Heart left ventricle (tissue), 13 donors: ENCODE data around the gene MEX3D.

Experiments used
- POLR2A ChIP-seq, 2 donors: fragments of 450-650 bp; IDR thresholded peaks; one replicate each; pipeline ENCODE4 v1.6.1; 2017; ENCODE audit warnings: antibody characterized with exemption in 2 of 2, mild to moderate bottlenecking in 2 of 2, moderate library complexity in 2 of 2
- TF ChIP-seq, protein P1 (sequence below), 12 donors: fragments of 200-600 bp; sonication (generic) in 4 of 12; IDR thresholded peaks; one replicate each; pipeline versions ENCODE4 v1.5.0 to v1.8.0; 2018 to 2022; ENCODE audit warnings: antibody characterized with exemption in 12 of 12, mild to moderate bottlenecking in 5 of 12
- donor health status: ischemic (EF 13 %, LVEDD 7.1; RV severe dilation, severe dysfunction).
- donor health status: DM: no; HTN: yes; CAD: no.
- donor health status: DM: no; HTN: no; CAD: no.
- donor health status: ischemic (EF 25% LVEDD 6.9; RV normal size, moderate dysfunction).
- donor health status: ischemic (EF 25% LVEDD 5.7; RV mildly dilated, moderate dysfunction).
- donor health status: ischemic (EF 35%, LVEDD 5.7; RV mildly dilated, moderate dysfunction).
- donor health status: nonischemic (EF 11% LVEDD 7.7; RV severe dilation, severe dysfunction).
- donor health status: DM: yes; HTN: yes; CAD: no.
- donor health status: PGD.
- donor health status: ischemic (EF 29% LVEDD 5.4; RV normal size, mild dysfunction).
- donor health status: nonischemic (EF 23%, LVEDD 6.1; RV moderate dilation, normal function).

DNA sequence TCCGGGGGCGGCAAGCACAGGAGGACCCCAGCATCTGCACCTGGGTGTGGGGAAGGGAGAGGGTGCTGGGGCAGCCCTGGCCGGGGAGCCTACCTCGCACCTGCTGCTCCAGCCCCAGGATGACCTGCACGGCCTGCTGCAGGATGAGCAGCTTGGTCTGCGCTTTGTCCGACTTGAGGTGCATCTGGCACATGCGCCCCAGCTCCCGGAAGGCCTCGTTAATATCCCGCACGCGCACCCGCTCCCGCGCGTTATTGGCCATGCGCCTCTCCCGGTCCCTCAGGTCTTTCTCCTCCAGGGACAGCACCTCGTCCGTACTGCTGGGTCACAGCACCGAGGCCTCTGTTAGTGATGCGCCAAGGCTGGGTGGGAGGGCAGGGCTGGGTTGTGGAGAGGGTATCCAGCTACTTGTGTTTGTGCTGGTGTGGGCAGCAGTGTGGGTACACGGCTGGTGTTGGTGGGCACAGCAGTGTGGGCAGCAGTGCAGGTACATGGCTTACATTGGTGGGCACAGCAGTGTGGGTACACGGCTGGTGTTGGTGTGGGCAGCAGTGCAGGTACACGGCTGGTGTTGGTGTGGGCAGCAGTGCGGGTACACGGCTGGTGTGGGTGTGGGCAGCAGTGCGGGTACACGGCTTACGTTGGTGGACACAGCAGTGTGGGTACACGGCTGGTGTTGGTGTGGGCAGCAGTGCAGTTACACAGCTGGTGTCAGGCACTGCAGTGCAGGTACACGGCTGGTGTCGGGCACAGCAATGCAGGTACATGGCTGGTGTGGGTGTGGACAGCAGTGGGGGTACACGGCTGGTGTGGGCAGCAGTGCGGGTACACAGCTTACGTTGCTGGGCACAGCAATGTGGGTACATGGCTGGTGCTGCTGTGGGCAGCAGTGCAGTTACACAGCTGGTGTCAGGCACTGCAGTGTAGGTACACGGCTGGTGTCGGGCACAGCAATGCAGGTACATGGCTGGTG lies 44.3 kb upstream of the MEX3D start:
- TF ChIP-seq POLR2A (IDR thresholded peaks at IDR 0.05) = no peak
- TF ChIP-seq, protein P1, sequence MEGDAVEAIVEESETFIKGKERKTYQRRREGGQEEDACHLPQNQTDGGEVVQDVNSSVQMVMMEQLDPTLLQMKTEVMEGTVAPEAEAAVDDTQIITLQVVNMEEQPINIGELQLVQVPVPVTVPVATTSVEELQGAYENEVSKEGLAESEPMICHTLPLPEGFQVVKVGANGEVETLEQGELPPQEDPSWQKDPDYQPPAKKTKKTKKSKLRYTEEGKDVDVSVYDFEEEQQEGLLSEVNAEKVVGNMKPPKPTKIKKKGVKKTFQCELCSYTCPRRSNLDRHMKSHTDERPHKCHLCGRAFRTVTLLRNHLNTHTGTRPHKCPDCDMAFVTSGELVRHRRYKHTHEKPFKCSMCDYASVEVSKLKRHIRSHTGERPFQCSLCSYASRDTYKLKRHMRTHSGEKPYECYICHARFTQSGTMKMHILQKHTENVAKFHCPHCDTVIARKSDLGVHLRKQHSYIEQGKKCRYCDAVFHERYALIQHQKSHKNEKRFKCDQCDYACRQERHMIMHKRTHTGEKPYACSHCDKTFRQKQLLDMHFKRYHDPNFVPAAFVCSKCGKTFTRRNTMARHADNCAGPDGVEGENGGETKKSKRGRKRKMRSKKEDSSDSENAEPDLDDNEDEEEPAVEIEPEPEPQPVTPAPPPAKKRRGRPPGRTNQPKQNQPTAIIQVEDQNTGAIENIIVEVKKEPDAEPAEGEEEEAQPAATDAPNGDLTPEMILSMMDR (IDR thresholded peaks at IDR 0.05) = no peak
